B cell (primary cell): Measurements from ENCODE around the gene KCNC1.

Source experiments
- CTCF ChIP-seq: fragments of 200-600 bp; IDR thresholded peaks from one replicate; pipeline ENCODE4 v1.8.0; 2022; ENCODE audit warnings: antibody characterized with exemption, mild to moderate bottlenecking
- EZH2 ChIP-seq: IDR thresholded peaks from 2 replicates; pipeline ENCODE4 v1.6.1; 2012; ENCODE audit warnings: borderline replicate concordance, low read depth, mild to moderate bottlenecking, moderate library complexity, low read length; ENCODE audit not compliant: insufficient read depth, poor library complexity, severe bottlenecking

GRCh38 chr11:17765356-17766072 is 30.9 kb downstream of the KCNC1 start:
- TF ChIP-seq CTCF: no peak
- TF ChIP-seq EZH2: no peak
